Smooth muscle cell (in vitro differentiated cells): ENCODE results near the gene CT55. TPM values are rescaled to one million over a fixed set of nuclear protein-coding genes. Genes with fewer than 3 reads are reported as not detected.

Experiments
- DNase-seq: peaks from one replicate; lab custom pipeline; 2025; ENCODE audit not compliant: unreplicated experiment; lab: John Stamatoyannopoulos, UW
- H2AFZ ChIP-seq: fragments of 200-600 bp; sonication (generic); 2 replicates; pipeline ENCODE4 v1.6.0; 2016; ENCODE audit warnings: antibody characterized with exemption, low read depth, mild to moderate bottlenecking
- H3F3A ChIP-seq: fragments of 200-600 bp; sonication (generic); 2 replicates; pipeline ENCODE4 v1.6.0; 2017; ENCODE audit warnings: antibody characterized with exemption, low read depth
- H3K27ac ChIP-seq: fragments of 200-600 bp; sonication (generic); 2 replicates; pipeline ENCODE4 v1.5.1; 2016; ENCODE audit warnings: low read depth, mild to moderate bottlenecking
- H3K27me3 ChIP-seq: fragments of 200-600 bp; sonication (generic); 2 replicates; pipeline ENCODE4 v1.6.1; 2016; ENCODE audit warnings: low read depth, mild to moderate bottlenecking
- H3K36me3 ChIP-seq: fragments of 200-600 bp; sonication (generic); 2 replicates; pipeline ENCODE4 v1.5.1; 2016; ENCODE audit warnings: low read depth
- H3K4me1 ChIP-seq: fragments of 200-600 bp; sonication (generic); 2 replicates; pipeline ENCODE4 v1.5.1; 2016; ENCODE audit warnings: low read depth
- H3K4me2 ChIP-seq: fragments of 200-600 bp; sonication (generic); 2 replicates; pipeline ENCODE4 v1.6.0; 2016; ENCODE audit warnings: mild to moderate bottlenecking
- H3K4me3 ChIP-seq: fragments of 200-600 bp; sonication (generic); 2 replicates; pipeline ENCODE4 v1.5.1; 2016; ENCODE audit warnings: mild to moderate bottlenecking
- H3K79me2 ChIP-seq: fragments of 200-600 bp; sonication (generic); 2 replicates; pipeline ENCODE4 v1.6.0; 2016; ENCODE audit warnings: low read depth, mild to moderate bottlenecking
- H3K9ac ChIP-seq: fragments of 200-600 bp; sonication (generic); 2 replicates; pipeline ENCODE4 v1.6.0; 2016; ENCODE audit warnings: low read depth
- H3K9me3 ChIP-seq: fragments of 200-600 bp; sonication (generic); replicated peaks from 2 replicates; pipeline ENCODE4 v1.5.1; 2016; ENCODE audit warnings: low read depth
- H4K20me1 ChIP-seq: fragments of 200-600 bp; sonication (generic); 2 replicates; pipeline ENCODE4 v1.6.0; 2016; ENCODE audit warnings: low read depth
- CTCF ChIP-seq: fragments of 200-600 bp; sonication (generic); IDR thresholded peaks from 2 replicates; pipeline ENCODE4 v1.5.1; 2017; ENCODE audit warnings: borderline replicate concordance, mild to moderate bottlenecking, antibody characterized with exemption; ENCODE audit not compliant: insufficient read depth, poor library complexity, severe bottlenecking
- WGBS: methylation state at CpG from one replicate; pipeline ENCODE4 v1.1.7; 2016; ENCODE audit warnings: low lambda C conversion rate; 5-methylcytosine and 5-hydroxymethylcytosine counted together
- polyA plus RNA-seq: library from polyadenylated mRNA; unstranded; fragments of >200 nt; fragmentation: Nextera tagmentation; extraction: Ambion mirVana; gene quantifications from 2 replicates; pipeline ENCODE4 v1.2.1, GENCODE V29; 2016
- total RNA-seq: library from RNA; depleted of rRNA; stranded (reverse); fragments of >200 nt; gene quantifications from 2 replicates; pipeline ENCODE4 v1.2.3, GENCODE V29; 2014

Gene CT55
- total and polyA plus RNA-seq, 2 experiments from 2014 or later = not detected

GRCh38 chrX:135200297-135200696, 29.1 kb upstream of the CT55 start:
- H3K27me3 ChIP-seq = no peaks in the 10 kb centered on the region
- no peak overlapping the region for H3K4me2 ChIP-seq
- H4K20me1 ChIP-seq = no peaks in the 10 kb centered on the region
- no peak overlapping the region for H2AFZ ChIP-seq
- no peak for TF ChIP-seq CTCF
- H3K36me3 ChIP-seq = no peaks in the 10 kb centered on the region
- no peaks in the 10 kb centered on the region for H3K9me3 ChIP-seq
- H3K4me3 ChIP-seq = no peak overlapping the region
- 68% methylated on average over 4 of the region's 4 CpGs for WGBS
- no peaks in the 10 kb centered on the region for H3F3A ChIP-seq
- no peaks in the 10 kb centered on the region for H3K79me2 ChIP-seq
- H3K9ac ChIP-seq = no peak overlapping the region
- H3K4me1 ChIP-seq = no peaks in the 10 kb centered on the region
- no peak overlapping the region for H3K27ac ChIP-seq
- DNase-seq = no peak

DNA sequence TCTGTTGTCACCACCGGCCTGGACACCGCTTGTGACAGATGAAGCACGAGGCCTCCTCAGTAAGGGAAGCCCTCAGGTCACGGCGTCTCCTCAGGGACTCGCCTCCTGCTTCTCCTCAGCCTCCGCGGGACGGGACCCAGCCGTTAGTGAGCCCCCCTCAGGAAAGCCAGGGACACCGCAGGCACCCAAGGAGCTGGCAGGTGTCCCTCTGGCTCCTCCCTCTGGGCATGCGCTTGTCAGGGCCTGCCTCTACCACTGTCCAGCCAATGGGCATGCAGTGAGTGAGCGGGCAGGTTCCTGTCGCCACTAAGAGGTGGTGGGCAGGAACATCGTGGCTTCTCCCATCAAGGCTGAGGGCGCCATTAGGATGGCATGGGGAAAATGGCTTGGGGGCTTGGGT, 23.5 kb upstream of the CT55 start:
- DNase-seq = no peak
- no peak overlapping the region for H3K4me2 ChIP-seq
- WGBS = 83% methylated on average over 16 of the region's 16 CpGs

DNA sequence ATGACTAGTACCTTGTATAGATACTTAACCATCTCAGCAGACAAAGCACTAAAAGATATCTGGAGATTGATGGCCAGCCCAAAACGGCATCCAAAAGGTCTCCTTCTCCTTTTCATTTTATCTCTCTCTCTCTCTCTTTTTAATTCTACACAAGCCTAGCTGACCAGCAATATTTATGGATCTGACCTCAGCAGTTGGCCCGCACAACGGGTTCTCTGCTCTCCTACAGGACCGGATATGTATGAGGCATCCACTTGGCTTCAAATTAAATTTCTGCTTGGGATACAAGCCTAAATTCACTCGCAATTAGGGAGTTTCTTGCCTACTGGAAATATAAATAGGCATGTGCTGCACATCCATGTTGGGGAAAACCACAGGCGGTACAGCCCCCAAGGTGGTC, 22.5 kb upstream of the CT55 start:
- Histone ChIP-seq H3K9me3 (no peaks in the 10 kb centered on the region), H3K4me2 (no peak overlapping the region), H3K27ac (no peak overlapping the region), H2AFZ (no peak overlapping the region), H3K27me3 (no peaks in the 10 kb centered on the region), H3F3A (no peaks in the 10 kb centered on the region), H3K4me1 (no peaks in the 10 kb centered on the region), H3K9ac (no peak overlapping the region), H3K79me2 (no peaks in the 10 kb centered on the region), H4K20me1 (no peaks in the 10 kb centered on the region), H3K4me3 (no peak overlapping the region), H3K36me3 (no peaks in the 10 kb centered on the region)
- TF ChIP-seq CTCF = no peak
- WGBS = 77% methylated on average over 6 of the region's 6 CpGs
- DNase-seq = no peak

More for the DNA sequence above, 23.5 kb upstream of the CT55 start:
- no peaks in the 10 kb centered on the region for H3K27me3 ChIP-seq
- no peak overlapping the region for H3K4me3 ChIP-seq
- H3K4me1 ChIP-seq = no peaks in the 10 kb centered on the region
- no peaks in the 10 kb centered on the region for H4K20me1 ChIP-seq
- H3K79me2 ChIP-seq = no peaks in the 10 kb centered on the region
- TF ChIP-seq CTCF = no peak
- H3K36me3 ChIP-seq = no peaks in the 10 kb centered on the region
- H3K9ac ChIP-seq = no peak overlapping the region
- H2AFZ ChIP-seq = no peak overlapping the region
- no peaks in the 10 kb centered on the region for H3F3A ChIP-seq
- H3K9me3 ChIP-seq = no peaks in the 10 kb centered on the region
- no peak overlapping the region for H3K27ac ChIP-seq

DNA sequence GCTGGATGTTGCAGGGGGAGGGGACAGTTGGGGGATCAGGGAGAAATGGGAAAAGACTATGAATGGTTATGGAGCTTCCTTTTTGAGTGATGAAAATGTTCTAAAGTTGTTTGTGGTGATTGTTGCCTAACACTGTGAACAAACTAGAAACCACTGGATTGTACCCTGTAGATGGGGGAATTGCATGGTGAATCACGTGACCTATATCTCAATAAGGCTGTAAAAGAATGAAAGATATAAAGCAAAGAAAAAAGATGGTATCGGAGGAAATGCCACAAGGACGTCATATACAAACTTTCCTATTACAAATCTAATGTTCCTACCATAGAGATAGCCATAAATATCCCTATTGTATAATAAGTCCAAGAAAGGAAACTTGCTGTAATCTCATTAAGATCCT, 20.6 kb upstream of the CT55 start:
- WGBS = 76% methylated on average over 3 of the region's 3 CpGs
- H4K20me1 ChIP-seq = no peaks in the 10 kb centered on the region
- H3K4me3 ChIP-seq = no peak overlapping the region
- no peaks in the 10 kb centered on the region for H3K79me2 ChIP-seq
- H3K36me3 ChIP-seq = no peaks in the 10 kb centered on the region
- no peak overlapping the region for H3K27ac ChIP-seq
- no peak for DNase-seq
- H3K9me3 ChIP-seq = no peaks in the 10 kb centered on the region
- H3F3A ChIP-seq = no peaks in the 10 kb centered on the region
- no peaks in the 10 kb centered on the region for H3K4me1 ChIP-seq
- TF ChIP-seq CTCF = no peak
- no peak overlapping the region for H3K4me2 ChIP-seq
- H3K27me3 ChIP-seq = no peaks in the 10 kb centered on the region
- H2AFZ ChIP-seq = no peak overlapping the region
- H3K9ac ChIP-seq = no peak overlapping the region
